ENCODE data around the gene UGT8.

- TF ChIP-seq, protein P1, sequence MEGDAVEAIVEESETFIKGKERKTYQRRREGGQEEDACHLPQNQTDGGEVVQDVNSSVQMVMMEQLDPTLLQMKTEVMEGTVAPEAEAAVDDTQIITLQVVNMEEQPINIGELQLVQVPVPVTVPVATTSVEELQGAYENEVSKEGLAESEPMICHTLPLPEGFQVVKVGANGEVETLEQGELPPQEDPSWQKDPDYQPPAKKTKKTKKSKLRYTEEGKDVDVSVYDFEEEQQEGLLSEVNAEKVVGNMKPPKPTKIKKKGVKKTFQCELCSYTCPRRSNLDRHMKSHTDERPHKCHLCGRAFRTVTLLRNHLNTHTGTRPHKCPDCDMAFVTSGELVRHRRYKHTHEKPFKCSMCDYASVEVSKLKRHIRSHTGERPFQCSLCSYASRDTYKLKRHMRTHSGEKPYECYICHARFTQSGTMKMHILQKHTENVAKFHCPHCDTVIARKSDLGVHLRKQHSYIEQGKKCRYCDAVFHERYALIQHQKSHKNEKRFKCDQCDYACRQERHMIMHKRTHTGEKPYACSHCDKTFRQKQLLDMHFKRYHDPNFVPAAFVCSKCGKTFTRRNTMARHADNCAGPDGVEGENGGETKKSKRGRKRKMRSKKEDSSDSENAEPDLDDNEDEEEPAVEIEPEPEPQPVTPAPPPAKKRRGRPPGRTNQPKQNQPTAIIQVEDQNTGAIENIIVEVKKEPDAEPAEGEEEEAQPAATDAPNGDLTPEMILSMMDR (IDR thresholded peaks at IDR 0.05; ENCODE audit: low read depth, low read length), result no peak
- TF ChIP-seq EZH2phosphoT487 (IDR thresholded peaks at IDR 0.05; ENCODE audit: low read depth), result no peak
These were observed 1.4 kb downstream of the UGT8 start for GRCh38 chr4:114599903-114600552.
